PC-3 (cell line): ENCODE results near the gene OR2B2. TPM values are rescaled to one million over a fixed set of nuclear protein-coding genes. Genes with fewer than 3 reads are reported as not detected.

Experiments used
- ATAC-seq: fragments of 200-7000 bp; cut with Tn5 transposase; 2 replicates; pipeline ENCODE4 v1.9.1; 2020; ENCODE audit warnings: mild to moderate bottlenecking, moderate library complexity
- BruUV-seq: library from RNA; stranded (reverse); fragments of 400-500 nt; replicated peaks from 2 replicates; lab custom pipeline; 2021; lab: Mats Ljungman, UMichigan
- CTCF ChIA-PET: fragments of 300-600 bp; sonication (Branson Sonifier 250); formaldehyde crosslinking; loops from one replicate; lab custom pipeline; 2022; ENCODE audit warnings: antibody characterized with exemption; lab: Charles Lee
- POLR2A ChIA-PET: fragments of 300-600 bp; sonication (Branson Sonifier 250); formaldehyde crosslinking; loops from one replicate; lab custom pipeline; 2022; ENCODE audit warnings: antibody characterized with exemption; ENCODE audit not compliant: unreplicated experiment; lab: Charles Lee
- DNase-seq: peaks from one replicate; pipeline ENCODE4 v3.0.0-alpha.2; 2015
- H2AFZ ChIP-seq: fragments of 300-600 bp; sonication (generic); 2 replicates; pipeline ENCODE4 v1.6.0; 2016; ENCODE audit warnings: antibody characterized with exemption, low read length
- H3F3A ChIP-seq: fragments of 300-600 bp; sonication (generic); one replicate; pipeline ENCODE4 v1.6.0; 2017; ENCODE audit warnings: antibody characterized with exemption, low read length, control low read depth, mild to moderate bottlenecking; ENCODE audit not compliant: unreplicated experiment
- H3K27ac ChIP-seq: fragments of 300-600 bp; sonication (generic); 2 replicates; pipeline ENCODE4 v1.5.1; 2016; ENCODE audit warnings: mild to moderate bottlenecking, low read length
- H3K27me3 ChIP-seq: fragments of 300-600 bp; sonication (generic); 2 replicates; pipeline ENCODE4 v1.6.1; 2016; ENCODE audit warnings: low read length, mixed read lengths
- H3K36me3 ChIP-seq: fragments of 300-600 bp; sonication (generic); 2 replicates; pipeline ENCODE4 v1.6.1; 2016; ENCODE audit warnings: low read depth, mixed run types, low read length, mixed read lengths
- H3K4me1 ChIP-seq: fragments of 300-600 bp; sonication (generic); 2 replicates; pipeline ENCODE4 v1.5.1; 2016; ENCODE audit warnings: low read length; ENCODE audit not compliant: insufficient read depth
- H3K4me2 ChIP-seq: fragments of 300-600 bp; sonication (generic); 2 replicates; pipeline ENCODE4 v1.6.0; 2016; ENCODE audit warnings: low read length
- H3K4me3 ChIP-seq: fragments of 300-600 bp; sonication (generic); 2 replicates; pipeline ENCODE4 v1.5.1; 2016; ENCODE audit warnings: mild to moderate bottlenecking, low read length, mixed read lengths
- H3K79me2 ChIP-seq: fragments of 300-600 bp; sonication (generic); 2 replicates; pipeline ENCODE4 v1.6.1; 2017; ENCODE audit warnings: low read length, mixed read lengths
- H3K9ac ChIP-seq: fragments of 300-600 bp; sonication (generic); 2 replicates; pipeline ENCODE4 v1.6.0; 2016; ENCODE audit warnings: mild to moderate bottlenecking, low read length
- H3K9me2 ChIP-seq: fragments of 300-600 bp; sonication (generic); replicated peaks from 2 replicates; pipeline ENCODE4 v1.6.1; 2016; ENCODE audit warnings: mixed run types, low read length, mixed read lengths
- H3K9me3 ChIP-seq: fragments of 300-600 bp; sonication (generic); 2 replicates; pipeline ENCODE4 v1.6.1; 2016; ENCODE audit warnings: low read length, mixed read lengths
- H4K20me1 ChIP-seq: fragments of 300-600 bp; sonication (generic); 2 replicates; pipeline ENCODE4 v1.6.1; 2016; ENCODE audit warnings: low read length, mixed read lengths
- EZH2 ChIP-seq: fragments of 300-600 bp; sonication (generic); IDR thresholded peaks from one replicate; pipeline ENCODE4 v1.6.1; 2017; ENCODE audit warnings: antibody characterized with exemption, mild to moderate bottlenecking, low read length; ENCODE audit not compliant: unreplicated experiment
- EZH2phosphoT487 ChIP-seq: fragments of 300-600 bp; sonication (generic); IDR thresholded peaks from 2 replicates; pipeline ENCODE4 v1.6.1; 2018; ENCODE audit warnings: mild to moderate bottlenecking, antibody characterized with exemption, low read length, borderline replicate concordance
- intact Hi-C: fragments of 100-400 bp; cut with micrococcal nuclease; formaldehyde crosslinking; loops from 2 replicates; pipeline ENCODE4 v1.9.0; 2023
- total RNA-seq: library from RNA; depleted of rRNA; stranded (reverse); fragments of >200 nt; gene quantifications from 2 replicates; pipeline ENCODE4 v1.2.3, GENCODE V29; 2014
- TF ChIP-seq, protein P1 (sequence below): fragments of 300-600 bp; sonication (generic); conservative IDR thresholded peaks from 2 replicates; pipeline ENCODE4 v1.5.1; 2017; ENCODE audit warnings: antibody characterized with exemption, low read depth, mild to moderate bottlenecking, low read length

OR2B2 gene
- total RNA-seq, 1 experiment from 2014 or later, result not detected

DNA sequence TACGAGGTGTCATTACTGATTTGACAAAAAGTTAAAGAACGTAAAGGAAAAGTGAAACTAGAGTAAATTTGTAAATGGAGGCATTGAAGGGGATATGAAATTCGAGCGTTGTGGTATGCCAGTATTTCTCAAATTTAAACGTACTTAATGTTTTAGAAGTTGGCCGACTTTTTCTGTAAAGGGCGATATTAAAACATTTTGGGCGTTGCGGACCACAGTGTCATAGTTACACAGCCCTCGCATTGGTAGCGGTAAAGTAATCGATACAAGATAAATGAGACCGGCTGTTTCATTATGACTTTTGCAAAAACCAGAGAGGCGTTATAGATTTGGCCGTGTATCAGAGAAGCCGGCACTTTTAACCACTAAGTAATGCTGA, 39.6 kb downstream of the OR2B2 start:
- intact Hi-C loops, result no loop called here
- no TSS peak for BruUV-seq
- ATAC-seq, result no peak
- Histone ChIP-seq H3K4me1 (no peaks in the 10 kb centered on the region), H3K4me2 (no peak overlapping the region), H2AFZ (no peak overlapping the region), H3K27ac (no peak overlapping the region), H3K27me3 (no peaks in the 10 kb centered on the region), H3K36me3 (no peaks in the 10 kb centered on the region), H3K9ac (no peak overlapping the region), H3K9me2 (no peaks in the 10 kb centered on the region), H3F3A (no peaks in the 10 kb centered on the region), H4K20me1 (no peaks in the 10 kb centered on the region), H3K4me3 (no peak overlapping the region), H3K79me2 (no peaks in the 10 kb centered on the region), H3K9me3 (no peaks in the 10 kb centered on the region)
- TF ChIP-seq, protein P1, sequence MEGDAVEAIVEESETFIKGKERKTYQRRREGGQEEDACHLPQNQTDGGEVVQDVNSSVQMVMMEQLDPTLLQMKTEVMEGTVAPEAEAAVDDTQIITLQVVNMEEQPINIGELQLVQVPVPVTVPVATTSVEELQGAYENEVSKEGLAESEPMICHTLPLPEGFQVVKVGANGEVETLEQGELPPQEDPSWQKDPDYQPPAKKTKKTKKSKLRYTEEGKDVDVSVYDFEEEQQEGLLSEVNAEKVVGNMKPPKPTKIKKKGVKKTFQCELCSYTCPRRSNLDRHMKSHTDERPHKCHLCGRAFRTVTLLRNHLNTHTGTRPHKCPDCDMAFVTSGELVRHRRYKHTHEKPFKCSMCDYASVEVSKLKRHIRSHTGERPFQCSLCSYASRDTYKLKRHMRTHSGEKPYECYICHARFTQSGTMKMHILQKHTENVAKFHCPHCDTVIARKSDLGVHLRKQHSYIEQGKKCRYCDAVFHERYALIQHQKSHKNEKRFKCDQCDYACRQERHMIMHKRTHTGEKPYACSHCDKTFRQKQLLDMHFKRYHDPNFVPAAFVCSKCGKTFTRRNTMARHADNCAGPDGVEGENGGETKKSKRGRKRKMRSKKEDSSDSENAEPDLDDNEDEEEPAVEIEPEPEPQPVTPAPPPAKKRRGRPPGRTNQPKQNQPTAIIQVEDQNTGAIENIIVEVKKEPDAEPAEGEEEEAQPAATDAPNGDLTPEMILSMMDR, result no peak
- TF ChIP-seq EZH2phosphoT487, result no peak
- no peak for TF ChIP-seq EZH2
- CTCF ChIA-PET, result no interaction called here
- POLR2A ChIA-PET, result no interaction called here
- no peak for DNase-seq

DNA sequence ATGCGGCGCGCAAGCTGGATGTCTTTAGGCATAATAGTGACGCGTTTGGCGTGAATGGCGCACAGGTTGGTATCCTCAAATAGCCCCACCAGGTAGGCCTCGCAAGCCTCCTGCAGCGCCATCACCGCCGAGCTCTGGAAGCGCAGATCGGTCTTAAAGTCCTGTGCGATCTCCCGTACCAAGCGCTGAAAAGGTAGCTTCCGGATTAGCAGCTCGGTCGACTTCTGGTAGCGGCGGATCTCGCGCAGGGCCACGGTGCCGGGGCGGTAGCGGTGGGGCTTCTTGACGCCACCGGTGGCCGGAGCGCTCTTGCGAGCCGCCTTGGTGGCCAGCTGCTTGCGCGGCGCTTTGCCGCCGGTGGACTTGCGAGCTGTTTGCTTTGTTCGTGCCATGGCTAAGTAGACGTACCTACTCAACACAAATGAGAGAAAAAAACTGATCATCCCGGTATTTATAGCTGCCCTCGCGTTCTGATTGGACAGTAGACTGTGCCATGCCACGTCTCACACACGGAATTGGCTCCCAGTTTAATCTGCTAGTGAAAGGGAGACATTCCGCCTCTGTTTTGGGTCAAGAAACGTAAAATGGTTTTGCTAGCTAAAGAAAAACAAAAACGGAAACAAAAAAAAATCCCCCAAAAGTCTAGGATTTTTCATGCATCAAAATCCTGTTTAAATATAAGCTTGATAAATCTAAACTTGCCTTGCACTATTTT, 40.1 kb downstream of the OR2B2 start:
- H3K9ac ChIP-seq, result no peak overlapping the region
- TF ChIP-seq EZH2 (no peak), EZH2phosphoT487 (no peak)
- TF ChIP-seq, protein P1, result no peak
- no peaks in the 10 kb centered on the region for H4K20me1 ChIP-seq
- ATAC-seq (no peak), DNase-seq (no peak)
- no peaks in the 10 kb centered on the region for H3K27me3 ChIP-seq
- no peaks in the 10 kb centered on the region for H3K79me2 ChIP-seq
- no peak overlapping the region for H3K4me3 ChIP-seq
- H3K4me1 ChIP-seq, result no peaks in the 10 kb centered on the region
- no peaks in the 10 kb centered on the region for H3K9me2 ChIP-seq
- BruUV-seq, result no TSS peak
- intact Hi-C loops, result no loop called here
- CTCF ChIA-PET, result no interaction called here
- POLR2A ChIA-PET, result no interaction called here
- H2AFZ ChIP-seq, result no peak overlapping the region
- no peaks in the 10 kb centered on the region for H3F3A ChIP-seq
- no peak overlapping the region for H3K27ac ChIP-seq
- H3K36me3 ChIP-seq, result no peaks in the 10 kb centered on the region
- no peak overlapping the region for H3K4me2 ChIP-seq
- no peaks in the 10 kb centered on the region for H3K9me3 ChIP-seq

DNA sequence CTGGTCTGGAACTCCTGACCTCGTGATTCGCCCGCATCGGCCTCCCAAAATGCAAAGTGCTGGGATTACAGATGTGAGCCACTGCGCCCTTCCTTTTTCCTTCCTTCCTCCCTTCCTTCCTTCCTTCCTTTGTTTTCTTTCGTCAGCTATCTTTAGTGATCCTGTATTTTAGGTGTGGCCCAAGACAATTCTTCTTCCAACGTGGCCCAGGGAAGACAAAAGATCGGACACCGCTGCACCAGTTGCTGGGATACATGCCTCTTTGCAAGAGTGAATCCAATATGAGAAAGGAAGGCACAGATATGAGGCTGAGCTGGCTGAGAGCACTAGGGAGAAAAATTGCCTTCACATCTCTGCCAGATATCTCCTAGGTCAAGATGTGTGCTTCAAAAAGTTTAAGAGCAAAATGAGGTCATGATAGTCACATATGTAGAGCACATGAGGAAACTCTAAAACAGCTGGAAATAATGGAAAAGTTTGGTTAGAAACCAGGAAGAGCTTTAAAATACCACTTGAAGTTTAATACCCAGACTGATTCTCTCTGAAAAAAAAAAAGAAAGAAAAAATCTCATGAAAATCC, 41.8 kb downstream of the OR2B2 start:
- Histone ChIP-seq H3K27me3 (no peaks in the 10 kb centered on the region), H4K20me1 (no peaks in the 10 kb centered on the region), H3K27ac (no peak overlapping the region), H3K4me3 (no peak overlapping the region), H3K9me2 (no peaks in the 10 kb centered on the region), H3K79me2 (no peaks in the 10 kb centered on the region), H3K9me3 (no peaks in the 10 kb centered on the region), H3K4me2 (no peak overlapping the region), H3F3A (no peaks in the 10 kb centered on the region), H3K4me1 (peaks cover 7% of the 10 kb centered on the region; the same call in 1 of the 2 replicates), H3K36me3 (no peaks in the 10 kb centered on the region), H3K9ac (no peak overlapping the region), H2AFZ (no peak overlapping the region)
- intact Hi-C loops, result no loop called here
- POLR2A ChIA-PET, result no interaction called here
- DNase-seq, result no peak
- TF ChIP-seq EZH2phosphoT487 (no peak), EZH2 (no peak)
- TF ChIP-seq, protein P1, result no peak
- ATAC-seq, result no peak
- no TSS peak for BruUV-seq
- CTCF ChIA-PET, result no interaction called here
